ENCODE data around the gene LHX8. TPM values are rescaled to one million over a fixed set of nuclear protein-coding genes. Genes with fewer than 3 reads are reported as not detected.

The LHX8 gene
- polyA plus RNA-seq, 1 experiment: 0.06 TPM

DNA sequence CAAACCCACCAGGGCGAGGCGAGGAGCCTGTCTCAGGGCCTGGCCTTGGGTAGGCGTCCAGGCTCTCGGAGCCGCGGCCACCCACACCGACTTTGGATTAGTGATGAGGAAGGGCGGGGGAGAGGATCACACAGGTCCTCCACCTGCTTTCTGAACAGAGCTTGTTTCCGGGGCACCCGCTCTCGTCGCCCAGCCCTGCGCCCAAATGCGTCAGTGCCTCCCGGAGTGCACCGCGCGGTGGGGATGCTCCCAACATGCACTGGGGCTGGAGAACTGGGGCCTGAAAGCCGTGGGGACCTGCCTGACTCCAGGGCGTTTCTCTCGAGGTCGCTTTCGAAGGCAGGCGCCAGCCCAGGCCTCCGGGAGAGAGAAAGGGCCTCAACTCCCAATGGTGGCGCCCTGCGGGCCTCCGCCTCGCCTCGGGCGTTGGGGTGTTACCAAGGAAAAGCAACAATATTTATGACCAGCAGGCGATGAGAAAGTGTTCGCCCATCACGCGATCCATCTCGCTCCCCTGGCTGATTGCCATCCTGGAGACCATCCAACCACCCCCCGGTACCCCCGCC, 8.9 kb upstream of the LHX8 start:
- TF ChIP-seq, protein P1, sequence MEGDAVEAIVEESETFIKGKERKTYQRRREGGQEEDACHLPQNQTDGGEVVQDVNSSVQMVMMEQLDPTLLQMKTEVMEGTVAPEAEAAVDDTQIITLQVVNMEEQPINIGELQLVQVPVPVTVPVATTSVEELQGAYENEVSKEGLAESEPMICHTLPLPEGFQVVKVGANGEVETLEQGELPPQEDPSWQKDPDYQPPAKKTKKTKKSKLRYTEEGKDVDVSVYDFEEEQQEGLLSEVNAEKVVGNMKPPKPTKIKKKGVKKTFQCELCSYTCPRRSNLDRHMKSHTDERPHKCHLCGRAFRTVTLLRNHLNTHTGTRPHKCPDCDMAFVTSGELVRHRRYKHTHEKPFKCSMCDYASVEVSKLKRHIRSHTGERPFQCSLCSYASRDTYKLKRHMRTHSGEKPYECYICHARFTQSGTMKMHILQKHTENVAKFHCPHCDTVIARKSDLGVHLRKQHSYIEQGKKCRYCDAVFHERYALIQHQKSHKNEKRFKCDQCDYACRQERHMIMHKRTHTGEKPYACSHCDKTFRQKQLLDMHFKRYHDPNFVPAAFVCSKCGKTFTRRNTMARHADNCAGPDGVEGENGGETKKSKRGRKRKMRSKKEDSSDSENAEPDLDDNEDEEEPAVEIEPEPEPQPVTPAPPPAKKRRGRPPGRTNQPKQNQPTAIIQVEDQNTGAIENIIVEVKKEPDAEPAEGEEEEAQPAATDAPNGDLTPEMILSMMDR (IDR thresholded peaks at IDR 0.05; ENCODE audit: insufficient read depth, low read depth, low read length): no peak
- Histone ChIP-seq H3K4me3 (ENCODE audit: low read depth, low read length) (no peak overlapping the region), H3K27me3 (ENCODE audit: control insufficient read depth, insufficient read depth, low read length) (peaks cover 22% of the 10 kb centered on the region), H3K36me3 (ENCODE audit: control insufficient read depth, insufficient read depth, low read length) (no peaks in the 10 kb centered on the region)
- ChIA-PET POLR2A (no interaction called here), CTCF (no interaction called here)
- no peak for DNase-seq (ENCODE audit: low read depth)

DNA sequence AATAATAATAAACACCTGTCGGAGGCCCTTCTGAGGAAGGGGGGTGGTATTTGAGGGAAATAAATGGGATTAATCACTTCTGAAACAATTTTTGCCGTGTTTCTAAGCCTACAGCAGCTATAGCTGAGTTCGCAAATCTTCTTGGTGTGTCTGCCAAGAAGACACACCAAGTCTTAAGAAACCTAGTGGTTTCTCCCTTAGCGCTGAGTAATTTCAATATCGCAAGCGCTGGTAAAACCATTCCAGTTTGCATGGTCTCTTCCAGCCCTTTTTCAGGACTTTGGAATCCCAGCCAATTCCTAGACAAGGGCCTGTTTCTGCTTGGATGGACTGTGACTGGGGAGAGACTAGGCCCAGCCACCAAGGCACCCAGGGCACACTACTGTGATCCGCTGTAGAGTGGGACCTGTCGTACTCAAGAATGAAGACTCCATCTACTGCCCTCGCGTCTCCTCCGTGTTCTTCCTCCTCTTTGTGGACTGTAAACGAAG, 7.5 kb upstream of the LHX8 start:
- no peaks in the 10 kb centered on the region for H3K36me3 ChIP-seq (ENCODE audit: control insufficient read depth, insufficient read depth, low read length)
- TF ChIP-seq, protein P1 (IDR thresholded peaks at IDR 0.05; ENCODE audit: insufficient read depth, low read depth, low read length): no peak
- DNase-seq (ENCODE audit: low read depth): no peak
- CTCF ChIA-PET: no interaction called here
- H3K4me3 ChIP-seq (ENCODE audit: low read depth, low read length): no peak overlapping the region
- POLR2A ChIA-PET: no interaction called here
- H3K27me3 ChIP-seq (ENCODE audit: control insufficient read depth, insufficient read depth, low read length): peaks cover 35% of the 10 kb centered on the region

DNA sequence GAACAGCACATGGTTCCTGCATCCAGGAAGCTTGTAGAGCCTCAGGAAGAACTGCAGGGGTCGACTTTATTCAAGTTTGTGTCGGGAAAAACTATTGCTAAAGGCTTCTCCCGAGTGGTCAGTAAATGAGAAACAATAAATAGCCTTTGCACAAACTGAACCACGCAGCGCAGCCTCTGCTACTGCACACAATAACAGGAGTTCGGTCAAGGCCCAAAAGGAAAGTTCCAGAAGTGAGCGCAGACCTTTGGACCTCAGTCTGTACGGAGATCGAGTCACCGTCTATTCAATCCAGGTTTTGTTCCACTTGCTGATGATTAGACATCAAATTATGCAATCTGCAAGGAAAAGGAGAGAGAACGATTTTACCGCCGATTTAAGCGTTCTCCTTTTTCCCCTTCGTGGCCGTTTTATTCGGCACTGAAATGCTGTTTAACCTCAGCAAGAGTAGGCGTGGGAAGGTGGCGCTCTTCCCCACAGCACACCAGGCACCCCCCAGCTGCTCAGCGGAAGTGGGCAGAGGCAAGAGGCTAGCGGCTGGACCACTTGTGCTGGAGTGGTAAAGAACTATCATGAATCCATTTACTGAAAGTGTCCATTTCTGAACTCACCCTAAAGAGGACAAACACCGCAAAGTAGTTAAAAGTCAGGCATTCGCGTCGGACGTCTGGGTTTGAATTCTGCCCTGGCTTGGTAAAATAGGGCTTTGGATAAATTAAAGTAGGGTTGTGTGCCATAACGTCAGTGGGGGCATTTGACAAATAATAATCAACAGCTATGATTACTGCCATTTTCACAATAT, 6.1 kb upstream of the LHX8 start:
- Histone ChIP-seq H3K27me3 (ENCODE audit: control insufficient read depth, insufficient read depth, low read length) (peaks cover 44% of the 10 kb centered on the region), H3K4me3 (ENCODE audit: low read depth, low read length) (no peak overlapping the region), H3K36me3 (ENCODE audit: control insufficient read depth, insufficient read depth, low read length) (no peaks in the 10 kb centered on the region)
- POLR2A ChIA-PET: no interaction called here
- no peak for DNase-seq (ENCODE audit: low read depth)
- TF ChIP-seq, protein P1 (IDR thresholded peaks at IDR 0.05; ENCODE audit: insufficient read depth, low read depth, low read length): no peak
- CTCF ChIA-PET: interaction anchor here (0.5 kb wide), 1 partner anchor 73 kb away, joined by 4 read pairs; no protein-coding TSS in a partner anchor

DNA sequence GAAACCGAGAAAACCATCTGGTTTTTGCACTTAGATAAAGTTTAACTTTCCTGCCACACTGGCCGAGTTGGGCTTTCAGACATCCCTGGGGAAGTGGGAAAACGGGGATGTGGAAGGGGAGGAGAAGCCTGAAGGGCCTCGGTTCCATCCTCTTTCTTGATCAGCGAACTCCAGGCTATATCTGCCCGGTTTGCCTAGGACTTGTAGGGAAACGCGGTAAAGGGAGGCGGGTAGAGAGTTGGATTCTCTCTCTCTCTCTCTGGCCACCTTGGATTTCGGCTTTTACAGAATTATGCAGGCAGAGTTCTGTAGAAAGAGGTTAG, 4.6 kb upstream of the LHX8 start:
- Histone ChIP-seq H3K4me3 (ENCODE audit: low read depth, low read length) (no peak overlapping the region), H3K36me3 (ENCODE audit: control insufficient read depth, insufficient read depth, low read length) (no peaks in the 10 kb centered on the region), H3K27me3 (ENCODE audit: control insufficient read depth, insufficient read depth, low read length) (peaks cover 55% of the 10 kb centered on the region)
- TF ChIP-seq, protein P1 (IDR thresholded peaks at IDR 0.05; ENCODE audit: insufficient read depth, low read depth, low read length): no peak
- ChIA-PET CTCF (interaction anchor here (0.7 kb wide), 1 partner anchor 32 kb away, joined by 3 read pairs; no protein-coding TSS in a partner anchor), POLR2A (no interaction called here)
- no peak for DNase-seq (ENCODE audit: low read depth)

DNA sequence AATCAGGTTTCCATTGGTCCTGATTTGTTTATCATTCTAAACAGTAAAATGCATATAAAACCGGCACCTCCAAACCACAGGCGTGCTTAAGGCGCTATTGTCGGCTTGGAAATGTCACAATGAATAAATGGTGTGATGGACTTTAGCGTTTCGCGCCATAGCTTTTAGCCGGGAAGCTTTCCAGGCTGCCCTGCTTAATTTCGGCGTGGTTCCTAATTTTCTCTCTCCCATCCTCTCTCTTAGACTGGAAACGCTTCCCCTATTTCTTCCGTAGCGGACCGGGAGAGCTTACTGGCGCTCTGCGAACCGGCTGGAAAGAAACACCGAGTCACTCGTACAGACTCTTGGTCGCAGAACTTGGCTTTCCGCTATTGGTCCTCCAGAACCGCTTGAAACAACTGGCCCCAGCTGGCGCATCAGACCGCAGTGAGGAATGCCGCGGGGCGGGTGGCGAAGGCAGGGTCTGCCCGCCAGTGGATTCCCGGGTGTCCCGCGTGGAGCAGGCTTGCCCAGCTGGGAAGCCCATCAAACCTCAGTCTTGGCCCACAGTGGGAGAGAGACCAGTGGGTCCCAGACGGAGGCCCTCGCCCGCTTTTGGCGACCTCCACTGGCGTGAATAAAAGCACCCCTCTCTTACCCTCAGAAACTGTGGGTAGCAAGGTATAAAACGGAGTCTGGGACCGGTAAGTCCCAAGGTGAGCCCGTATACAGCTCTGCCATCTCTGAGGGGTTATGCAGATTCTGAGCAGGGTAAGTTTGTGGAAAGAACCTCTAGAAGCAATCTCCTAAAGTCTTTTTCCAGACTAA, 4.0 kb upstream of the LHX8 start:
- ChIA-PET POLR2A (no interaction called here), CTCF (interaction anchor here (0.7 to 1.3 kb wide), 2 partner anchors 27 to 32 kb away, joined by 3 read pairs; no protein-coding TSS in a partner anchor)
- TF ChIP-seq, protein P1 (IDR thresholded peaks at IDR 0.05; ENCODE audit: insufficient read depth, low read depth, low read length): no peak
- Histone ChIP-seq H3K36me3 (ENCODE audit: control insufficient read depth, insufficient read depth, low read length) (no peaks in the 10 kb centered on the region), H3K4me3 (ENCODE audit: low read depth, low read length) (no peak overlapping the region), H3K27me3 (ENCODE audit: control insufficient read depth, insufficient read depth, low read length) (peaks cover 61% of the 10 kb centered on the region)
- no peak for DNase-seq (ENCODE audit: low read depth)

All from BJ (cell line).